Measurements from ENCODE around the gene DNAH10.
"Not testable (repeated sequence)": the region's sequence is repeated elsewhere in the genome, so short reads cannot be mapped to it uniquely, and the experiment has no call there.

DNAH10 gene

DNA sequence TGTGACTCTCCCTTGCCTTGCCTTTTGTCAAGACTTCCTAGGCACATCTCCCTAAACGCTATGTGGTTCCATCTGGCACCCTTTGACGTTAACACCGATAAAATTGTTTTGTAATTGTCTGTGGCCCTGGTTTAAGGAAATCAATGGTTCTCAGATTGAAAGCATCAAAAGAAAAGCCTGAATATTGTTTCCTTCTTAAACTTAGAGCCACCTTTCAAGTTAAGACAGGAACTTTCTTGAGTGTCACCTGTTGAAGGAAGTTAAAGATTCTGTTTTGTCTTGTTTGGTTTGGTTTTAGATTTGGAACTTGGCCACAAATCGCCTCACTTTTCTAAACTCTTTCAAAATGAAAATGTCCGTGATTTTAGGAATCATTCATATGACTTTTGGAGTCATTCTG, 14.8 kb upstream of the DNAH10 start:
- no peak for DNase-seq

DNA sequence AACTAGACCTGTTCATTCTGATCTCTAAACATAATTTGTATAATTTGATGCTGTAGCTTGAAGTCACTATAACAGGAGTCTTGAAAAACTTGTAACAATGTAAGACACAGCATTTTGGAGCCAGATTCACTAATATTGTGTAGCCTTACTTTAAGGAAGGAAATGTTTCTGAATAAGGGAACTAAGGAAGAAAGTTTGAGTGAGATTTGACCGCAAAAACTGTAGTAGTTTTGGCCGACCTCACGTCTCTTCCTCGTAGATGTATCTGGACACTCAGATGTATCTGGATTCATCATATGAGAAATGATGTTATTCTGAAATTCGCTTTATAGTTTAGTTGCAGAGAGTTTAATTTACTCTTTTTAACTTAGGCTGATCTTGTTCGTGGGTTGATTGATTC, 13.9 kb upstream of the DNAH10 start:
- DNase-seq, result no peak

DNA sequence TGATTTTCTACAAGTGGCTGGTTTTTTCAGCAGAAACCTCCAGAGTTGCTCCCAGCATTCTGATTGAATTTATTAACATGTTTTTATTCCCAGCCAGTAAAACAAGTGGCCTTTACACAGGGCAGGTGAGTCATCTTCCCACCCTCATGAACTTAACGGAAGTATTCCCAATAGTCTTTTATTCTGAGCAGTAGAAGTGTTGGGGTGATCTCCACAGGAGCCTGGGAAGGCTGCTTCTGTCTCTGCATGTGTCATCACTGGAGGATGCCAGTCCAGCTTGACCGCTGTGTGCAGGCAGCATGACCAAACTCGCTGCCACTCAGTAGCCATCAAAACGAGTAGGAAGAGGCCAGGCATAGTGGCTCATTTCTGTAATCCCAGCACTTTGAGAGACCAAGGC, 13.4 kb upstream of the DNAH10 start:
- DNase-seq, result no peak

DNA sequence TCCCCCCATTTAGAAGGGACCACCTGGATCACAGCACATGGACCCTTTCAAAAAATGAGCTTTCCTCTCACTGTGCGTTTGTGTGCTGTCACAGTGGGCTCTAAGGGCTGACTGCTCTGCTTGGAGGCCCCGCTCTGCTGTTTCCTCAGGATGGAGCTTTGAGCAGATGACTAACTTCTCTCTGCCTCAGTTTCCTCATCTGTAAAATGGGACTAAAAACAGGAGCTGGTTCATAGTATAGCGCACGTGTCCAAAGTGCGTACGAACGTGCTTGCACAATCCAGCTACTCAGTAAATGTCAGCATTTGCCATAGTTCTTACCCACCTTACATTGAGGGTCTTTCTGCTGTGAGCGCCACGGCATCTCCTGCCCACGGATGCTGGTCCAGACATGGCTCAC, 12.7 kb upstream of the DNAH10 start:
- no peak for DNase-seq

DNA sequence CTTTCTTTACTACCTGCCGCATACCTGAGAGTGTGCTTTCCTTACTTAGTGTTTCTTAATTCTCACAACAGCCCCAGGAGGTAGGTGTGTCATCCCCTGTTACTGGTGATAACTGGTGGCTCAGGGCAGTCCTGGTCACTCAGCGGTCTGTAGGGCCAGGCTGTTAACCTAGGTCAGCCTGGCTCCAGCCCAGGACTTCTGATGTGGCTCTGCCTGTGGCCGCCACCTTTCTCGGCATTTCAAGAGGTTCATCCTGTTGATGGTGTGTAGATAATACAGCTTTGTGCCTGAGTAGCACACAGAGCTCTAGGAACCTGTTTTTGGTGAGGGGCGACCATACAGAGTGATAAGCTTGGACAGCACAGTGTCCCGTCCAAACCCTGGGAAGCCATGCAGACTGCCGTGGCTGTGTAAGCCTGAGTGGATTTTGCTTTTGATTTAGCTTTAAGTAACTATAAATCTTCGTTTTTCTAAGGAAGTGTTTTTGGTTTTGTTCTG, 11.9 kb upstream of the DNAH10 start:
- DNase-seq, result no peak

DNA sequence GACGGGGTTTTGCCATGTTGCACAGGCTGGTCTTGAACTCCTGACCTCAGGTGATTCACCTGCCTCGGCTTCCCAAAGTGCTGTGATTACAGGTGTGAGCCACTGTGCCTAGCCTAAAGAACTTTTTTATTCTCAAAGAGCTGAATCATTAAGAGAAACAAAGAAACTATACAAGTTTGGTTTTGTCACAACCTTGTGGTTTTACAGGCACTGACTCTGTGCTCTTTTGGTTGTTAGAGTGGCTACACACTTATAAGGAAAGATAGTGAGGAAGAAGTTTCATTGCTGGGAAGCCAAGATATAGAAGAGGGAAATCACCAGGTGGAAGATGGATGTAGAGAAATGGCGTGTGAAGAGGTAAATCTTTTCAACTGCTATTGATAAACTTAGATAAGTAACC, 10.1 kb upstream of the DNAH10 start:
- no peak for DNase-seq

DNA sequence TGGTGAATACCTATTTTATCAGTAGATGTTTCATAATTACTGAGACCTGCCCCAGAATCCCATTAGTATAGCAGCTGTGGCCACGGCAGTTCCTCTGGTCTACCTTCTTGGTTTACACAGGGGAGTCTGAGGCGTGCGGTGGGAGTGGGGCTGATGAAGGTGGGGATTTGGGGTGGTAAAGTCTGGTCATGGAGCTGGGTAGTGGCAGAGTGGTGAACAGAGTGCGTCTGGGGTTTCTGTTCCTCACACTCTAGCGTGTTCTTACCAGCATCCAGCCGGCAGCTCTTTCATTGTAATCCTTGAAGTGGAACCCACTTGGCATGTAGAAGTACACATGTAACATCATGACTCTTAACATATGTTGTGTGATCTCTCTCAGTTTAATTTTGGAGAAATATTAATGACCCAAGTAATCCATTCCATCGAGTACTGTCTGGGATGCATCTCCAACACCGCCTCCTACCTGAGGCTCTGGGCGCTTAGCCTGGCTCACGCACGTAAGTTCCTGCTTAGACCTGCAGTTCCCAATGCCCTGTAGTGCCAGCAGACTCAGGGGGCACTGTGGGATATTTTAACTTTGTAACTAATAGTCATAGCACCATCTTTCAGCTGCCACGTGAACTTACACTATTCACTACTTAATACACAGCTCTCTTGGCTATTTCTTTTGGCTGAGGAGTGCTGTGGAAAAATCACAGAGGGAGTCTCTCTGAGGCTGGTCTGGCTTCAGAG, 7.9 kb upstream of the DNAH10 start:
- DNase-seq, result no peak

DNA sequence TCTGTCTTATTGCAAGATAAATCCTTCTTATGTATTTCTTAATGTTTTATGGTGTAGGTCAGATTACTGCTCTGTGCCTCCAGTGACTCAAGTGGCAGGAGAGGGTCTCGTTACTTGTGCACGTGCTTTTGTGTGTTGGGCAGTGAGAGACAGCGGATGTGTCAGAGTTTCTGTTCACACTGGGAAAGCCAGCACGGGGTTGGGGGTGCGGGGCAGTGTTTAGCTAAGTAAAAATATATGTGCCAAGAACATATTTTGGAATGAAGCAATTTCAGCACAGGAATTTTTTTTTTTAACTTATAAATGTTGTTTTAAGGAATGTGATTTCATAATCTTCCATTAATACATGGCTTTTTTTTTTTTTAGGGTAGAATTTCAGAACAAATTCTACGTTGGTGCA, 4.5 kb upstream of the DNAH10 start:
- no peak for DNase-seq

DNA sequence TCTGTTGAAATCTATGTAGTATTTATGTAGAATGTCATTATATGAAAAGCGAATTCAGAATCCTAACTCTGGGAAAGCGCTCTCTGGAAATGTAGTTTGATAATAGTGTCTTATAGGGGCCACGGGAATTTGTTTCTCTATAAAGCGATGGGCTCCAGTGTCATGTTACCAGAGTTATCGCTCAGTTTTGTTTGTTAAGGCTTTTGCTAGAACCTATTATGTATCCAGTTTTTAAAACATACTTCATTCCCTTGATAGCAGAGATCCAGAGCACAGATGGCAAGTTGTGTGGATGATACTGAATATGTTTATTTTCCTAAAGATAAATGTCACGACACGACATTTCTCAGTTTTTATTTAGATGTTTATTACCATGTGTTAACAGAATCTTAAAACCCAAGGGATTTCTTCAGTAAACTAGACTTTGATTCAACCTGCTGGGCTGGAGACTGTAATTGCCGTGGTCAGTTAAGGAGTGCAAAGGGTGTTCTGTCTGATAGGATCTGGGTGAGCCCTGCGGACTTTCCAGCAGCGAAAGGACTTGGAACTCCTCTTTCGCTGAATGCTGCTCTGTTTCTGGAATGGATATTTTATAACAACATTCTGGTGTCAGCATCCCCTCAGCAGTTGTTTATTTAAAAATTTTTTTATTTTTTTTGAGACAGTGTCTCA, 1.7 kb upstream of the DNAH10 start:
- DNase-seq, result no peak

DNA sequence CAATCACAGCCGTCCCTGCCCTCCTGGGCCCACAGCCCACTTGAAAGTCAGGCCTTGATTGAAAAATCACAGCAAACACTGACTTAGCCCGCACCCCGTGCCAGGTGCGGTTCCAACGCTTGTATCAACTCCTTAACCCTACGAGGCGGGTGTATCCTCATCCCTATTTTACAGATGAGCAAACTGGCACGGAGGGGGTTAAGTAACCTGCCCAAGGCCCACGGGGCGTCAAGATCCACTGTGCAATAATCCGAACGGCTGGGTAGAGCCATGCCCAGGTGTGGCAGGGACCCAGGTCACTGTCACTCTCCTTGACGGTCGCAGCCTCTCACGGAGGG, 583 bp downstream of the DNAH10 start:
- DNase-seq, result no peak

DNA sequence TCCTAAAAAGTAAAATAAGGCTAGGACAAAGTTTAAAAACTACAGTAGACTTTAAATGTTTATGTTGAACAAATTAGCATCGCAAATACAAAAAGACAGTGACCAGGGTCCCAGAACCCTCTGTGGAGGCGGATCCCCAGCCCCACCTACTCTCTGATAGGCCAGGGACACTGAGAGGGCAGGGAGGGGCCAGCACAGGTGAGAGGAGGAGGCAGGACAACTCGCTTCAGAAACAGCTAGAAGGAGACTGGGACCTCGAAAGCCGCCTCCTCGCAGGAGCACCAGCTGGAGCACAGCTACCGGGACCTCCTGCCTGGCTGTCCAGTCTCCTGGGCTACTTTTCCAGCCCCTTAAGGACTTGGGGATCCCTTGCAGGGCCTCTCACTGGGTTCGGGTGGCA, 992 bp downstream of the DNAH10 start:
- no peak for DNase-seq

DNA sequence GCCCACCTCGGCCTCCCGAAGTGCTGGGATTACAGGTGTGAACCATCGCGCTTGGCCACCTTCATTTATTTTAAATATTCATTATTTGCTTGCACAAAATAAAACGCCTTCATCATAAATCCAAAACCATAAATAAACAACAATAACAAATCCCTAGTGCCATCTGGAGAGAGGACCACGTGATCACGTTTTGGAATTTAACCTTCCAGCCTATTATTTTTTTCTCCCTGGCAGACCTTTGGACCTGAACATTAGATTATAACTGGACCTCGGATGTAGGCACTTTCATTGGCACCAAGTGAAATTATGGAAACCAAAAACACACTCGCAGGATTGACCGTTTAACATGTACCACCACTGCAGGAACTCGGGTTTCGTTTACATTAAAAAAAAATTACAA, 2.0 kb downstream of the DNAH10 start:
- no peak for DNase-seq

DNA sequence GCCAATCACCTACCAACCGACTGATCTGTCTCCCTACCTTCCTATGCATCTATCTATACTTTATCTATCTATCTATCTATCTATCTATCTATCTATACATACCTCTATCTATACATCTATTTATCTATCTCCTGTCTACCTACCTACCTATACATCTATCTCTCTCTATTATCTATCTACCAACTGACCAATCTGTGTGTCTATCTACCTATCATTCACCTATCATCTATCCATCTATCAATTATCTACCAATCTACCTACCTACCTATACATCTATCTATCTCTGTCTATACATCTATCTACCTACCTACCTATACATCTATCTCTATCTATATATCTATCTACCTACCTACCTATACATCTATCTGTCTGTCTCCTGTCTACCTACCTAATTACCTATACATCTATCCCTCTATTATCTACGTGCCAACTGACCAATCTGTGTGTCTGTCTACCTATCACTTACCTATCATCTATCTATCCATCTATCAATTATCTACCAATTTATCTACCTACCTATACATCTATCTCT, 3.5 kb downstream of the DNAH10 start:
- DNase-seq, result no peak

DNA sequence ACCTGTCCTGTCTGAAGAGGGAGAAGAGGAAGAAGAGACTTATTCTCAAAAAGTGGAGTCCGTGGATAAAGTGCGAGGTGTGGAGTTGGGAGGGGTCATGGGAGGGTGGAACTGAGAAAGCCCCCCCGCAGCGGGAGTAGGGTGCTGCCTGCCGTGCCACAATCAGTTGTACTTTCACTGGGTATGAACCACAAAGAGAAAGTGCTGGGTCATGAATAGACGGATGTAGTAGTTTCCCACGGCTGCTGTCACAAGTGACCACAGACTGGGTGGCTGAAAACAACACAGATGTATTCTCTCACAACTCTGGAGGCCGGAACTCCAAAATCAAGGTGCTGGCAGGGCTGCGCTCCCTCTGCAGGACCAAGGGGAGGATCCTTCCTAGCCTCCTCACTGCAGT, 5.5 kb downstream of the DNAH10 start:
- no peak for DNase-seq

DNA sequence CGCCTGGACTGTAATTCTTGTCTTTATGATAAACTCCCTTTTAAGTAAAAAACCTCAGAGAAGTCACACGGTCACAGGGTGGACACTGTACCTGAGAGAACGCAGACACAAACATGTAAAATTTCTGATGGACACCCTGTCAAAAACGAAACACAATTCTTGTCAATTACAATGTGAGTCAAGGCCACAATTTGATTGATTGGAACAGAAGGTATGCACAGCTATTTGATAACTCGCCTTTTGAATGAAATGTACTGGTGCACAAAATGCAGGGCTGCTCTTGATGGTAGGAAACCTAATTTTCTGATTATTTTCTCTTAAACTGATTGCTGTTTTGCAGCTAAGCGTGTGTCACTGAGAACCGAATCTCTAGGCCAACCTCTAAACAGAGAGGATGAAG, 9.2 kb downstream of the DNAH10 start:
- DNase-seq, result no peak

DNA sequence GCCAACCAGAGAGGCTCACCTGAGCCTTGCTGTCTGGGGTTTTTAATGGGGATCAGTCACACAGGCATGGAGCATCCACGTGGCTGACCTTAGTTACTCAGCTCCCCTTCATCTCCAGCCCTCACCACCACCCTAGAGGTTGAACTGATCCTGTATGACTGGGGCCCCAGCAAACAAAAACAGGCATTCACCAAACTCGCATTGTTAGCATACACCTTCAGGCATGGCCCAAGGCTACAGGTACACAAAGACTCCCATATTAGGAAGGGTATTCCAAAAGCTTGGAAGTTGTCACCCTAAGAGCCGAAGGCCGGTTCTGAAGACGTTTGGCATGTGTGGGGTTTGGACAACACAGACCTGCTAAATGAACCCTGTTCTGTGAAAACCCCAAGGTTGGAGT, 10.0 kb downstream of the DNAH10 start:
- DNase-seq, result no peak

DNA sequence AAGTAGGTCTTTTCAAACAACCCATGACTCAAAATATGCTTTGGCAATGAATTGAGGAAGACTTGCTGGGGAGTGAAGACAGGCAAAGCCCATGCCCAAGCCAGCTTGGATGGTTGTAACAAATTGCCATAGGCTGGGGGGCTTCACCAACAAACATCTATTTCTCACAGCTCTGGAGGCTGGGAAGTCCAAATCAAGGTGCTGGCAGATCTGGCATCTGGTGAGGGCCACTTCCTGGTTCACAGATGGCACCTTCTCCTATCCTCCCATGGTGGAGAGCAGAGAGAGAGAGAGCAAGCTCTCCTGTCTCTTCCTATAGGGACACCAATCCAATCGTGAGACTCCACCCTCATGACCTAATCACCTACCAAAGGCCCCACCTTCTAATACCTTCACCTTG, 11.3 kb downstream of the DNAH10 start:
- DNase-seq, result no peak

DNA sequence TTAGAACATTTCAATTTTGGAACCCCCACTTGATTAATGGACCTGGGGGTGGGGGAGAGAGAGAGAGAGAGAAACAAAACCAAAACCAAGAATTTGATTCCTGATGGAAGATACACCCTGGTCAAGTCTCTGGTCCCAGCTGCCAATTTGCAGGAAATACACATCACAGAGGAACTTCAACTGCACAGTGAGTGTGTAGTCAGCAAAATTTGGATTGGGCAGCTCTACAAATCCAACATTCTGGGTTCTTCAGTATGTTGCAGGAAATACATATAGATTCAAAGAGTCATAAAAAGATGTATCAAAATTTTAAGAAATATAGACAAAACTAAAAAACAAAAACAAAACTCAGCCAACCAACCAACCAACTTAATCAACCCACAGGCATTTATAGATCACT, 17.4 kb downstream of the DNAH10 start:
- no peak for DNase-seq

DNA sequence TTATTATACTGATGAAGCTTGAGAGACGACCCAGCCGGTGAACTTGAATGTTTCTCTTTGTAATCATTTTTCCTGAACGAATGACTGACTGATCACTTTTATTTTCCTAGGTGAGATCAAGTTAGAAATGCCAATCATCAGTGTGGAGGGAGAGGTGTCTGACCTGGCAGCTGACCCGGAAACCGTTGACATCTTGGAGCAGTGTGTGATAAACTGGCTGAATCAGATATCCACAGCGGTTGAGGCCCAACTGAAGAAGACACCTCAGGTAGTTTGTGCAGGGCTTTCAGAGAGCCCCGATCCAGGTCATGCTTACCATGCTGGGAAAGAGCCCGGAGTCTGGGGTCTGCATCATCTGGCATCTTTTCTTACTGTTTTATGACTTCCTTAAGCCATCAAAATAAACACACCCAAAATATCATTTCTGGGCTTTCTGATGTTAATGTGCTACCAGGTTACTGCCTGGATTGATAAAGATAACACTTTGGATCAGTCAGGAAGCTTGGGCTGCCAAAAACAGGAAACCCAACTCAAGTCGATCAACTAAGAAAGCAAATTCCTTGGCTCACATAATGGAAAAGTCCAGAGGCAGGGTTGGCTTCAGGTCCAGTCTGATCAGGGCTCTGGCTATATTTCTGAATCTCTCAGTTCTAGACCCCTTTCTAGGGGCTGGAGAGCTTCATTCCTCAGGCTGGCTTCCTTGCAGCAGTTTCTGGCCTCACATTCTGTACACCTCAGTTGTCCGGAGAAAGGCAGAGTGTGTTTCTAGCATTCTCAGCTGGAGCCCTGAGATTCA, 21.1 kb downstream of the DNAH10 start:
- DNase-seq, result no peak

DNA sequence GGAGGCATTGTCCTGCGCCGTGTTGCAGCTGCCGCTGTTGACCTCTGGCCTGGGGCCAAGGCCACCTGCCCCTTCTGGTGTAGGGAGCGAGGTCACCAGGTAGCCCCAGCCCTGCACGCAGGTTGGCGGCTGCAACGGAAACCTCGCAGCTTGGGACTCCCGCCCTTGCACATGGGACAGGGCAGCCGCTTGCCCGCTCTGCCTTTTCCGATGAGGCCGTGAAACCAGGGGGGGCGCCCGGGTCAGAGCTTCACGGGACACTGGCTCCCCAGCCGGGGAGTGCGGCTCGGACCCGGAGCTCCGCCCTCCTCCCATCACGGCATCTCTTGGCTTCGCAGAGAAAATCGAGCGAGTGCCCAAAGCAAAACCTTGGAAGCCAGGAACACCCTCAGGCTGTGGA, 25.4 kb downstream of the DNAH10 start:
- DNase-seq, result no peak

DNA sequence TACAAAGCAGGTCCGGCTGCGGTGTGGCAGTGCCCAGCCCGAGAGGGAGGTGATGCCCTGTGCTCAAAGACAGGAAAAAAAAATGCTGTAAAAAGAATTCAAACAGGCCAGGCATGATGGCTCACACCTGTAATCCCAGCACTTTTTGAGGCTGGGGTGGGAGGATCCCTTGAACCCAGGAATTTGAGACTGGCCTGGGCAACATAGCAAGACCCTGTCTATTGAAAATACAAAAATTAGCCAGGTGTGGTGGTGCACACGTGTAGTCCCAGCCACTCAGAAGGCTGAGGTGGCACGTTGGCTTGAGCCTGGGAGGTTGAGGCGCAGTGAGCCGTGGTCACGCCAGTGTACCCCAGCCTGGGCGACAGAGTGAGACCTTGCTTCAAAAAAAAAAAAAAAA, 26.4 kb downstream of the DNAH10 start:
- DNase-seq, result no peak

DNA sequence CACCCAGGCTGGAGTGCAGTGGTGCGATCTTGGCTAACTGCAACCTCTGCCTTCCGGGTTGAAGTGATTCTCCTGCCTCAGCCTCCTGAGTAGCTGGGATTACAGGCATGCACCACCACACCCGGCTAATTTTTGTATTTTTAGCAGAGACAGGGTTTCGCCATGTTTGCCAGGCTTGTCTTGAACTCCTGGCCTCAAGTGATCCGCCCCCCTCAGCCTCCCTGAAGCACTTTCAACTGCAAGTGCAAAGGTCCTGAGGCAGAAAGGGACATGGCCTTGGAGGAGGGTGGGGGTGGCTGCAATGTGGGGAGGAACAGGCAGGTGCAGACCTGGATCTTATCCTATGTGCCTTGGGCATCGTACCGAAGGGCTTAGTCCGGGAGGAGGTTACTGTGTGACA, 27.3 kb downstream of the DNAH10 start:
- not testable (repeated sequence) for DNase-seq

DNA sequence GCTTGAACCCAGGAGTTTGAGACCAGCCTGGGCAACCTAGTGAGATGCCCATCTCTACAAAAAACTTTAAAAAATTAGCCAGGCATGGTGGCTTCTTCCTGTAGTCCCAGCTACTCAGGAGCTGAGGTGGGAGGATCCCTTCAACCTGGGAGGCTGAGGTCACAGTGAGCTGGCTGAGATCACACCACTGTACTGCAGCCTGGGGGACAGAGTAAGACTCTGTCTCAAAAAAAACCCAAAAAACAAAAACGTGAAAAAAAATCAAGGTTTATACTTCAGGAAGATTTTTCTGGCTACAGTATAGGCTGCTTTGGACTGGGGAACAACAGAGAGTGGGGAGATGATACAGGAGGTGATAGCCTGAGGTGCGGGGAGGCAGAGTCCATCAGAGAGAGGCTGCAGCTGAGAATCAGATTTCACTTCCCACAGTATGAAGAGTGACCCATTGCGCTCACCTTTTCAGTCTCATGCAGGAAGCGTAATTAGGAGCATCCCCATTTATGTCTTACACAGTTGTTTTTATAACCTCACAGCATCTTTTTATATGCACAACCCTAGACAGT, 28.9 kb downstream of the DNAH10 start:
- no peak for DNase-seq

DNA sequence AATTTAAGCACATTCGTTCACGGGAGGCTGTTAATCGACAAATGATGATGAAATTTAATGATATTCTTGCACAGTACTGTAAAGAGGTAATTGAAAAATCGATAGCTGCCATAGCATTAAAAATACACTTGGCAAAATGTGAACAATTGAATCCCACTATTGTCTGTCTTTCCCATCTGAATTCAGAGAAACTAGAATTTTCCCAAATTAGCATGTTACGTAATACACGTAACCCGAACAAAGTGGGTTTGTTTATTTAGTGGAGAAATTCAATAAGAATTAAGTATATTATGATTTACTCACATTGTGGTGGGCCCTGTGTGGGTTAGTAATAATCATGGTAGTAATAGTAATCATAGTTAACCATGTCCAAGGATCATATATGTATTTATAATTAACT, 31.9 kb downstream of the DNAH10 start:
- no peak for DNase-seq
